Bronchial epithelial cell (primary cell): ENCODE measurements around the gene ASIC5. TPM values are rescaled to one million over a fixed set of nuclear protein-coding genes. Genes with fewer than 3 reads are reported as not detected.
A peak's percentile ranks its signal among the peaks of the same experiment; 100 is the strongest.

Experiments used
- DNase-seq: peaks from one replicate; pipeline ENCODE4 v3.0.0-alpha.2; 2010; ENCODE audit warnings: low read depth
- FAIRE-seq: peaks from 2 replicates; lab custom pipeline; 2011; peaks lifted over from hg19 to GRCh38; lab: Jason Lieb, UNC
- H3K27me3 ChIP-seq: 2 replicates; pipeline ENCODE4 v1.5.1; 2011; ENCODE audit warnings: low read length; ENCODE audit not compliant: control insufficient read depth, insufficient read depth
- H3K36me3 ChIP-seq: 2 replicates; pipeline ENCODE4 v1.5.1; 2011; ENCODE audit warnings: low read length; ENCODE audit not compliant: control insufficient read depth, insufficient read depth
- H3K4me3 ChIP-seq: 2 replicates; pipeline ENCODE4 v1.5.1; 2011; ENCODE audit warnings: mild to moderate bottlenecking, low read depth, low read length, control low read depth
- total RNA-seq: library from RNA; depleted of rRNA; stranded (reverse); fragments of >200 nt; gene quantifications from 2 replicates; pipeline ENCODE4 v1.2.1, GENCODE V29; 2014
- TF ChIP-seq, protein P1 (sequence below): IDR thresholded peaks from 2 replicates; pipeline ENCODE4 v1.5.1; 2011; ENCODE audit warnings: mild to moderate bottlenecking, moderate library complexity, low read length, control low read depth, inconsistent platforms; ENCODE audit not compliant: insufficient read depth, severe bottlenecking

Gene ASIC5
- total RNA-seq, 1 donor from 2014 or later: not detected

DNA sequence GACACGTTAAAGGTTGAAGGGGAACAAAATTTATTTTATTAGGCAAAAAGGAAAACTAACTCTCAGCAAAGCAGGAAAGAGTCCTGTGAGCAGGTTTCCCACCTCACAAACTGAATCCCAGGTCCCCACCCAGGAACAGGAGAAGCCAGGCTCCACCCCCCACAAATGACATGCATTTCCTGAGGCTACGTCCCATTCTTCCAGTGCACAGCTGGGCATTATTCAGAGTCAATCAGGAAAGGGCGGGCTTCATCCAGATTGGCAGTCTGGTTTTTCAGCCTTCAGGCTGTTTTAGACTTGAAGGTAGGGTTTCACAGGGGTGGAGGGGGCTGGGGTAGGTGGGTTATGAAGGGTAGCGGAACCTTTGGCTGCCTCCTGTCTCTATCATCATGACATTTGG is 11.9 kb upstream of the ASIC5 start:
- Histone ChIP-seq H3K27me3 (no peaks in the 10 kb centered on the region), H3K4me3 (no peak overlapping the region), H3K36me3 (no peaks in the 10 kb centered on the region)
- TF ChIP-seq, protein P1, sequence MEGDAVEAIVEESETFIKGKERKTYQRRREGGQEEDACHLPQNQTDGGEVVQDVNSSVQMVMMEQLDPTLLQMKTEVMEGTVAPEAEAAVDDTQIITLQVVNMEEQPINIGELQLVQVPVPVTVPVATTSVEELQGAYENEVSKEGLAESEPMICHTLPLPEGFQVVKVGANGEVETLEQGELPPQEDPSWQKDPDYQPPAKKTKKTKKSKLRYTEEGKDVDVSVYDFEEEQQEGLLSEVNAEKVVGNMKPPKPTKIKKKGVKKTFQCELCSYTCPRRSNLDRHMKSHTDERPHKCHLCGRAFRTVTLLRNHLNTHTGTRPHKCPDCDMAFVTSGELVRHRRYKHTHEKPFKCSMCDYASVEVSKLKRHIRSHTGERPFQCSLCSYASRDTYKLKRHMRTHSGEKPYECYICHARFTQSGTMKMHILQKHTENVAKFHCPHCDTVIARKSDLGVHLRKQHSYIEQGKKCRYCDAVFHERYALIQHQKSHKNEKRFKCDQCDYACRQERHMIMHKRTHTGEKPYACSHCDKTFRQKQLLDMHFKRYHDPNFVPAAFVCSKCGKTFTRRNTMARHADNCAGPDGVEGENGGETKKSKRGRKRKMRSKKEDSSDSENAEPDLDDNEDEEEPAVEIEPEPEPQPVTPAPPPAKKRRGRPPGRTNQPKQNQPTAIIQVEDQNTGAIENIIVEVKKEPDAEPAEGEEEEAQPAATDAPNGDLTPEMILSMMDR: no peak
- DNase-seq: no peak
- FAIRE-seq: no peak

DNA sequence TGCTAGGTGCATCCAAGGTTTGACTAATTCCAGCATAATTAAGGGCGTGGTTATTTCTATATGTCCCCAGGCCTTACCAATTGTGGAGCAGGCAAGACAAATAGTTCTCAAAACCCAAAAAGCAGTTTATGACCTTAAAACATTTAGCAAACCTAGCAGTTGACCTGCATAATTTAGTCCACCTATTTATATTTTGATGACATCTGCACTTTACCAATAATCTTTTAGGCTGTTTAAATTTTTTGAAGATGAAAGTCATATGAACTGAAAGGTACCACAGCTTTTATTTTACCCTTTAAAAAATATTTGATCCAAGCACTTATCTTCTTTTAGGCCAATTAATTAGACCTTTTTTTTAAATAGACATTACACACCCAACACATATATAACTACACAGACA is 9.8 kb upstream of the ASIC5 start:
- no peak for DNase-seq
- Histone ChIP-seq H3K36me3 (no peaks in the 10 kb centered on the region), H3K27me3 (no peaks in the 10 kb centered on the region), H3K4me3 (no peak overlapping the region)
- FAIRE-seq: no peak
- TF ChIP-seq, protein P1: no peak

DNA sequence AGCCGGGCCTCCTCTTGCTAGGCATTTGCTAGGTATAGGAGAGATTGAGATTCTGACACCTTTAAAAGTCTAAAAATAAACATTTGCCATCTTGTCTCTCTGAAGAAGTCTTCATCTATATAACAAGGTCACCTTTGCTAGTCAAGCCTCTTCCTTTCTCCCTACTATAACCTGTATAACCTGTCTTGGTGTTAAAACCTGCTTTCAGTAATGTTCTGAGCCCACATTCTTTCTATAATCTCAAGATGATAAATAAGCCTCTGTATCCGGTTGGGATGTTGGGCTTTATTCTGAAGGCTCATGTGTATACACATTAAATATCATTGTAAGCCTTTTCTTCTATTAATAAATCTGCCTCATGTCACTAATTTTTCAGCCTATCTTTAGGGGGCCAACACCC is 10.2 kb downstream of the ASIC5 start:
- Histone ChIP-seq H3K36me3 (no peaks in the 10 kb centered on the region), H3K4me3 (no peak overlapping the region), H3K27me3 (no peaks in the 10 kb centered on the region)
- TF ChIP-seq, protein P1: no peak
- FAIRE-seq (no peak), DNase-seq (peak; percentile 7)

DNA sequence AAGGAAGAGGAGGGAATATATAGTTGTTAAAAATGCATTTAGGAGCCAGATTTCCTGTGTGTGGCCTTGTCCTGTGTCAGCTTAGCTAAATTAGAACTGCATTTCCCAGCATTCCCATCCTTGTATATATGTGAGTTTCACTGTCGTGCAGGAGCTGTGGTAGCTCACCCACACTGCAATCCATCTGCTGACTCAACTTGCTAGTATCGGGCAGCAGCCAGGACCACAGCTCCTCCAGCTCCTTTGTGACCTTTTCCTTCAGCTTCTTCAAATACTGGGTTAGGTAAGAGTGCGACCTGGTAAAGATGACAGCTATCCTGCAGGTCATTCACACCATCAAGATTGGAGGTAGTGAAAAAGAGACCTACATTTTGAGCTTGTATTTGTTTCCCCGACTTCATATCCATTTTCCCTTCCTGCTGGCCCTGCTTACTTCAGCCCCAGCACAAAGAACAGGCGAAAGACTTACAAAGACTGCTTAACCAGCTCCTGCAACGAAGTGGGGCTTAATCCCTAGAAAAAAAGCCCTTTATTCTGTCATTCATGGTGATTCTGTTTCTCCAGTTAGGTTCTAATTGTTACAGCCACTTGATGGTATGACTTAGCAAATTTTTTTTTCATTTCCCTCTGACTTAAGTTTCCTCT is 11.4 kb downstream of the ASIC5 start:
- Histone ChIP-seq H3K4me3 (no peak overlapping the region), H3K27me3 (no peaks in the 10 kb centered on the region), H3K36me3 (no peaks in the 10 kb centered on the region)
- TF ChIP-seq, protein P1: no peak
- DNase-seq (no peak), FAIRE-seq (no peak)

DNA sequence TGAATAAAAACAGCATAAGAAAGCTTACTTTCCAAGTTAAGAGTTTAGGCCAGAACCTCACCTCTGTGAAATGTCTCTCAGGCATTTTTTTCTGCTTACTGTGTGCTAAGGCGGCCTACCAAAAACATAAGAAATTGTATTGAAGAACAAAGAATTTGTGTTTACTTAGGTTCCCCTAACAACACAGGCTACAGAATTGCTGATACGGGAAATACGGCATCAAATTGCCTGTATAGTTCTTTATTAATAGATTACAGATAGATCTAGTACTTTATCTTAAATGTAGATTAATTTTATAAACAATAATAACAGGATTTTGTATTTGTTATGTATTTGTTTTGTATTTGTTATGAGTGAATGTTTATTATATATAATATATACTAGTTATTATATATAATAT is 12.9 kb downstream of the ASIC5 start:
- no peak overlapping the region for H3K4me3 ChIP-seq
- TF ChIP-seq, protein P1: no peak
- no peaks in the 10 kb centered on the region for H3K27me3 ChIP-seq
- FAIRE-seq: no peak
- no peaks in the 10 kb centered on the region for H3K36me3 ChIP-seq
- no peak for DNase-seq

DNA sequence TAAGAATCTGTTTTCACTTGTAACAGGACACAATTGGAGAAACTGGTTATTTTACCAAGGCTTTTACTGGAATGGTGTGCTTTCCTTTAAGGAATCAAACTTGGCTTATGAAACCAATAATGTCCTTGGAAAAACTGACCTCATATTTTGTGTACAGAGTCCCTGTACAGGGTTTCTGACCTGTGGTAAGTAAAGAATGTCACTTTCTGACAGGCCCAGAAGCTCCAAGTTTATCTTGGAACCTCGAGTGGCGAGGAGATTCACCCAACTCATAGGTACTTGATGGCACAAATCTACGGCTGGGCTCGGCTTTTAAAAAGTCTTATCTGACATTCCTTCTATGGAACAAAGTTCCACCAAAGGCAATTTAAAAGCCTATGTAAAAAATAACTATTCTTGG is 17.0 kb downstream of the ASIC5 start:
- FAIRE-seq (no peak), DNase-seq (no peak)
- Histone ChIP-seq H3K4me3 (no peak overlapping the region), H3K27me3 (no peaks in the 10 kb centered on the region), H3K36me3 (no peaks in the 10 kb centered on the region)
- TF ChIP-seq, protein P1: no peak
